GM13976 (cell line): Measurements from ENCODE around the gene CEP20.

Experiments
- DNase-seq: peaks from one replicate; pipeline ENCODE4 v3.0.0; 2012; ENCODE audit warnings: low spot score
- CTCF ChIP-seq: IDR thresholded peaks from 2 replicates; pipeline ENCODE4 v1.5.1; 2012; ENCODE audit warnings: borderline replicate concordance, mild to moderate bottlenecking; ENCODE audit not compliant: insufficient read depth; ENCODE audit errors: extremely low read depth, missing control alignments, control extremely low read depth
- in situ Hi-C: fragments of 300-500 bp; cut with MboI; formaldehyde crosslinking; loops from one replicate; pipeline ENCODE4 v1.12.0; 2022; ENCODE audit warnings: low sequenced_read_pairs, mixed read lengths, inconsistent platforms; ENCODE audit not compliant: unreplicated experiment

The CEP20 gene

DNA sequence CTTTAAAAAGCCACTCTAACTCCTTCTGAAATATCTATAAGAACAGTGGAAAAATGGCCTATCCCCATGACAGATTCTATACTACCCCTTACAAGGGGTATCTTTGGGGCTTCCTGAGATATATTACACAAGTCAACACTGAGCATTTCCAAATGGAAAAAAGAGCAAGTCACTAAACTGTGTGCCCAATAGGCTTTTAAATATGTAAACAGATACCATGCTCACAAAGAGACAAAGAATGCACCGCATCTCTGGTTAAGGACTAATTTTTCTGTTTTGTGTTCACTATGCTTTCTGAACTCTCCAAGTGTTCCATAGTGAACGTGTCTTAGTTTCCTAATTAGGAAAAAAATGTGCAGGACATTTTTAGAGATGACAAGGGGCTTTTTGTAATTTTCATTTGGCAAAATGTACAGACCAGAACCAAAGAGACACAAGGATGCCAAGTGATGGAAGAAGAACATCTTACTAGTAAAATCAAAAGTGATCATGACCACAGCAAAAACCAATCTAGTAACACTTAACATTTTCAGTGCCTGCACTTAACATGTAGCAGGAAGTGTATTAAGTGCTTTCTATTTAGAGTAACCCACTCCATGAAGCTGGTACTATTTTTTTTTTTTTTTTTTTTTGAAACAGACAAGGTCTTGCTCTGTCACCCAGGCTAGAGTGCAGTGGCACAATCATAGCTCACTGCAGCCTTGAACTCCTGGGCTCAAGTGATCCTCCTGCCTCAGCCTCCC is 53.1 kb downstream of the CEP20 start:
- DNase-seq: no peak
- in situ Hi-C loops: no loop called here
- no peak for TF ChIP-seq CTCF

DNA sequence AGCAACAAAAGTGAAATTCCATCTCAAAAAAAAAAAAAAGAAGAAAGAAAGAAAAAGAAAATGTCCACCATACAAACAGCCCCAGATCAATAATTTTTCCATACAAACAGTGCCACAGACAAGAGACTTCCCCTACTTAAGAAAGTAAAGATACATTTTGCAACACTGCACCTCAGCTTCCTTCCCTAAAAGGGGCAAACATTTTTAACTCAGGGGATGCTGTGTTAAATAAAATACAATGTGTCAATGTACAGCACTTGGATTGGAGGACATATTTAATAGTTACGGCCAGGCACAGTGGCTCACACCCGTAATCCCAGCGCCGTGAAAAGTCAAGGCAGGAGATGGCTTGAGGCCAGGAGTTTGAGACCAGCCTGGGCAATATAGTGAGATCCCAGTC is 53.9 kb downstream of the CEP20 start:
- in situ Hi-C loops: no loop called here
- no peak for TF ChIP-seq CTCF
- DNase-seq: no peak

DNA sequence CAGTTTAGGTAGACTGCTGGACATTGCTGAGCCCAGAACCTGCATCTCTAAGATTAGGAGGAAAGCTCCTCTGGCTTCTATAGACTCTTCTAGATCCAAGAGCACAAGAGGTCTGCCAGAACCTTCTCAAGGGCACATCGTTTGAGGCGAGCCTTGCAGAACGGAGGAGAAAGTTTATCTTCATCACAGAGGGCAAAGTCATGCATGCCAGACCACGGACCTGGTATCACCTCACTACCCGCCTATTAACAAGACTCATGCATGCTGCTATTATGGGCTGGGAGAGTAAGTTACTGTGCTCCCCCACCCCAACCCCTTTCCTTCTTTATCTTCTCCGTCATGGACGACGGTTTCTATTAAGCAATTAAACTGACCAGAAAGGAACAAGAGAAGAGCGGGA is 54.9 kb downstream of the CEP20 start:
- DNase-seq: no peak
- TF ChIP-seq CTCF: no peak
- in situ Hi-C loops: no loop called here

DNA sequence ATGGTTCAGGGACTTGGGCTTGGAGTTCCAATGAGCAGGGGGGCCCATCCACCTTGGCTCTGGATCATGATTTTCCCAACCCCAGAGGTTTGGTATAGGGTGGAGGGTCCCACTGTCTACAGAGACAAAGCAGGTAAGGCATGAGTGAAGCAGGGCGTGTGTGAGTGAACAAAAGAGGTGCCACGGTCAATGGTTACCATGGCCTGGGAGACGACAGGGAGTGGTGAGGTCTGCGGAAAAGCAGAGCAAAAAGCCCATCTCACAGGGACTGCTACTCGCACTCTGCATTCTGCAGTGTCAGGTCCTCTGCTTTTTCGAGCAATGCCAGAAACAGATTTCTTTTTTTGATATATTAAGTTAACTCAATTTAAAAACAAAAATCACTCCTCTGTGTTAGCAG is 56.2 kb downstream of the CEP20 start:
- in situ Hi-C loops: no loop called here
- no peak for DNase-seq
- TF ChIP-seq CTCF: no peak

DNA sequence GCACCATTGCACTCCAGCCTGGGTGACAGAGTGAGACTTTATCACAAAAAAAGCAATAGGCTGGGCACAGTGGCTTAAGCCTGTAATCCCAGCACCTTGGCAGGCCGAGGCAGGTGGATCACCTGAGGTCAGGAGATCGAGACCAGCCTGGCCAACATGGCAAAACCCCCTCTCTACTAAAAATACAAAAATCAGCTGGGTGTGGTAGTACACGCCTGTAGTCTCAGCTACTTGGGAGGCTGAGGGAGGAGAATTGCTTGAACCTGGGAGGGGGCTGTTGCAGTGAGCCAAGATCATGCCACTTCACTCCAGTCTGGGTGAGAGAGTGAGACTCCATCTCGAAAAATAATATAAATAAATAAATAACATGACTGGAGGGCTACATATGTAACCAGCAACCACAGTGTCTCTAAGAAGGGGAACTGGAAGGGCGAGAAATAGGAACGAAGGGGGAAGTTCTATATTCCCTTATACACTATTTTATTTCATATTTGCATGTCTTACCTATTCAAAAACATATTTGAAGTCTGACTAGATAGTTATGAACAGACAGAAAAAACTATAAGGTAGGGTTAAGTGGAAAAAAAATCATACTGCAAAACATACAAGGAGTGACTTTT is 57.5 kb downstream of the CEP20 start:
- no peak for TF ChIP-seq CTCF
- in situ Hi-C loops: no loop called here
- DNase-seq: no peak

- in situ Hi-C loops: no loop called here
- no peak for DNase-seq
- TF ChIP-seq CTCF: no peak
Measured at GRCh38 chr16:15829460-15829859, 58.9 kb downstream of the CEP20 start.
